TTC549 (cell line): Measurements from ENCODE around the gene CDC45.

Experiments
- FAIRE-seq: peaks from 2 replicates; lab custom pipeline; 2012; peaks lifted over from hg19 to GRCh38; lab: Jason Lieb, UNC

The CDC45 gene

GRCh38 chr22:19448076-19448607, 31.6 kb upstream of the CDC45 start:
- FAIRE-seq = no peak

GRCh38 chr22:19448739-19449421, 30.8 kb upstream of the CDC45 start:
- FAIRE-seq = no peak

- FAIRE-seq = no peak
These were observed 30.3 kb upstream of the CDC45 start for GRCh38 chr22:19449422-19449767.

DNA sequence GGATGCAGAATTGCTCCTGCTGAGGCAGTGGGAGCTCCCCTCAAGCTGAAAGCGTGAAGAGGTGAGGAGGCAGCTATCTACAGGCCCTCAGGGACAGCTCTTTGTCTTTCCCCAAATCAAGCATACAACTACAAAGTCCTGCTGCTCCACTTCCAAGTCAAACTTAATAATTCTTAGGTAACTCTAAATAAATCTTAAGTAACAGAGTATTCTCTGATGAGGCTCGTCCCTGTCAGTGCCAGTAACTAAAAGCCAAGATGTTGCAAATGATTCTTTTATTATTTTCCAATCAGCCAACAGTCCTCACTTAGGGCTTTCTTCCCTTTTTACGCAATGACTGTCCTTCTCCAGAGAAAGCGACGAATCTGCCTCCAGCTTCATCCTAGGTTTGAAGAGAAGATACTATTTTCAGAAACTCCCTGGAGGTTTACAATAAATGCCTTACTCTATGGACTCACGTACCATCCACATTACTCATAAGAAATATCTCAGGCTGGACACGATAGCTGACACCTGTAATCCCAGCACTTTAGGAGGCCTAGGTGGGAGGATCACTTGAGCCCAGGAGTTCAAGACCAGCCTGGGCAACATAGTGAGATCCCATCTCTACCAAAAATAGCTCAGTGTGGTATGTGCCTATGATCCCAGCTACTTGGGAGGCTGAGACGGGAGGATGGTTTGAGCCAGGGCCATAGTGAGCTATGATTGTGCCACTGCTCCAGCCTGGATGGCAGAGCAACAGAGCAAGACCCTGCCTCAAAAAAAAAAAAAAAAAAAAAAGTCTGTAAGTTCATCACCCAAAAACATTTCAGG, 29.2 kb upstream of the CDC45 start:
- no peak for FAIRE-seq

- no peak for FAIRE-seq
These were observed 28.1 kb upstream of the CDC45 start for GRCh38 chr22:19451570-19451969.

DNA sequence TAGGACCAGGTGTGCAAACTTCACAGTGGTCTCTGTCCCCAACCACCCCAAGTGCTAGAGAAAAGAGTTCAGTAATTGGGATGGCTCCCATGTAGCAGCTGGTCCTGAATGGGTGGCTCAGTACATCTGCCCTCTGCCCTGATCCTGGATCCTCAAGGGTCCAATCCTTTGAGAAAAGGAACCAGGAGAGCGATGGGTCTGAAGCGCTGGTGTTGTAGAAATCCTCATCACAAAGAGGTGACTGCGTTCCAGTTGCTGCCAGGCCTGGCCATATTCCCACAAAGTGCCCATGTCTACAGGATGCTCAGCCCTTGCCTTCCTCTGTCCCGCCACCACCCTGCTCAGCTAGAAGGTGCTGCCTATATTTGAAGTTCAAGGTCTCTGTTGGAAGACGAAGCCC, 26.0 kb upstream of the CDC45 start:
- no peak for FAIRE-seq

DNA sequence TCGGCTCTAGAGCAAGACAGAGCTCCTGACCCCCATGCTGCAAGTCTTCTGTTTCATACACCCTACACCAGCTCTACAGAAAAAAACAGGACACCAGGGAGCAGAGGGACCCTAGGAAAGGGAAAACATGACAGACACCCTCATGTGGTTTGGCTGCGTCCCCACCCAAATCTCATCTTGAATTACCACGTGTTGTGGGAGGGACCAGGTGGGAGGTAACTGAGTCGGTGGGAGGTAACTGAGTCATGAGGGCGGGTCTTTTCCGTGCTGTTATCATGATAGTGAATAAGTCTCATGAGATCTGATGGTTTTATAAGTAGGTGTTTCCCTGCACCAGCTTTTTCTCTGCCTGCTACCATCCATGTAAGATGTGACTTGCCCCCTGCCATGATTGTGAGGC, 25.6 kb upstream of the CDC45 start:
- FAIRE-seq = no peak

DNA sequence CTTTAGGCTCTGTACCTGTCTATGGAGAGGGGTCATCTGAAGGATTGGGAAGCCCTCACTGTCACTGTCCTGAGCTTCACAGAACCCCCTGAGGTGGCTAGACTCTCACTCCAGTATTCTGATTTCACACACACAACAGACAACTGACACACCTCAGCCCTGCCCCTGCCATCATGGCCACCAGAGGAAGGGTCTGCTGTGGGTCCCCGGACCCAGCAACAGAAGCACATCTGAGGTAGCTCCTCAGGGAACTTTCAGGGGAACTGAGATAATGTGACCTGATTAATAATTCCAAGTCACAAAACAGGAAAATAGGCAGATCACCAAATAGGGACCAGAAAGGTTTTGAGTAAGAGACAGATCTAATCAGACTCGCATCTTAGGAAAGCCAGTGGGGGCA, 24.7 kb upstream of the CDC45 start:
- FAIRE-seq = no peak

DNA sequence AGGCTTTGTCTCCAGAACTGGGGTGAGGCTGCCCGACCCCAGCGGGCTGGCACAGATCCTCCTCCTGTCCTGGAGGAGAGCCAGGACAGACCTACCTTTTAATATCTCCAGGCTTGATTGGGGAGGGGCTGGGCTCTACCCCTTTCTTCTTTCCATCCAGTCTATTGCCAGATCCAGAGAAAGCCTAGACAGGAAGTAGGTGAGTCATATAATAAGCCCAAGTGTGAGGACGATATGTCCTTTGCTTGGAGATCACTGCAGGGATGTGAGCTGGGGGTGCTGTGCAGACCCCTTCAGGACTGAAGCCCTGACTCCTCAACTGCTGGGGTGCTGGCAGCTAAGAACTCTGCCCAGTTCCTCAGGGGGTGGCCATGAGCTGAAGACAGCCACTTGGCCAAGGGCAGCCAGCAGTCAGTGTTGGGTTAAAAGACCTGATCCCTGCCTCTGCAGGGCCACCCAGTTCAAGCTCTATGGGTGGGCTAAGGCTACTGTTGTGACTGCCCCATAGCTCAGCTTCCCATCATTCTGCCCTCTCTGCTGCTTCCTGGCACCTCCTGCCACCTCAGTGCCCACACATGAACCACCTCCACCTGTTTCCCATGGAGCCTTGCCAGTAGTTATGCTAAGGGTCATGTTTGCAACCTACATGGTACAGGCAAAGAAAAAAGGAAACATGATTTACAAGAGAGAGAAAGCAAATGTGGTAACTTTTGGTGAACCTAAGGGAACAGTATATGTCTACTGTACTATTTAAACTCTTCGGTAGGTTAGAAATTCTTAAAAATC, 23.9 kb upstream of the CDC45 start:
- no peak for FAIRE-seq

DNA sequence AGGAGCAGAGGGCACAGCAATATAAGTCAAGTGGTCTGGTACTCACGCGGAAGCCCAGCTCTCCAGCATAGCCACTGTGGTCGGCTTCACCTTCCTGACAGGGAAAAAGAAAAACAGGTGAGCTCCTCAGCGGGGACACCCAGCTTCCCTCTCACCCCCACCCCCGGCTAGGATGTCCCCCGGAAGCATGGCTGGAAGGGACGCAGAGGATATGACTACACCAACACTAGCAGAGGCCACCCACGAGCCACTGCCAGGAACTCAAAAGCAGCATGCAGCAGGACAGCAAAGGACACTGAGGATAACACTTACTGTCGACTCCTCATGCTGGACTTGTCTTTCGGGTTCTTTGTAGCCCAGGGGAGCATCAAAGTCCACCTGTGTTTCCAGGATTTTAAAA, 23.2 kb upstream of the CDC45 start:
- FAIRE-seq = no peak

DNA sequence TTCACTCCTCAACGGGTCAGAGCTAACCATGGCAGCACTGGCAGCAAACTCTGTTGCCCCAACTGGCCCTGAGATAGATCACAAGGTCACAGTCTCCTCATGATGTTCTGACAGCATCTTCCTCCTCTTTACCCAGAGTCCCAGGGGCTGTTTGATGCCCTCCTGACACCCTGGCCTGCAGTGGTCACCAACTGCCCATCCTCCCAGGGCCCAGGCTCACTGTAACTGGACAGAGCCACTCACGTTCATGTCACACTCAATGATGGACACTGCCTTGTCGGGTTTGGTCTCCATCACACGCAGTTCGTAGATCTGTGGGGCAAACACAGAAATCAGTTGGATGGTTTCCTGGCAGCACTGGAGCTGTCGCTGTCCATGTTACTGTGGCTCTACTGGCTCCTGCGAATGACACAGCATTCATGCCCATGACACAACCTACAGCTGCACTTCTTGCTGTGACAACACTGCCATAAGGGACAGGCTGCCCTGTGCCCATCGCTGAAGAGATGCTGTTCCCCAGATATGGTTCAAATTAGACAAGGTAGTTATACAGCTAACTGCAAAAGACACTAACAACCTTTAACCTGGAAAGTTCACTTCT, 21.8 kb upstream of the CDC45 start:
- no peak for FAIRE-seq

DNA sequence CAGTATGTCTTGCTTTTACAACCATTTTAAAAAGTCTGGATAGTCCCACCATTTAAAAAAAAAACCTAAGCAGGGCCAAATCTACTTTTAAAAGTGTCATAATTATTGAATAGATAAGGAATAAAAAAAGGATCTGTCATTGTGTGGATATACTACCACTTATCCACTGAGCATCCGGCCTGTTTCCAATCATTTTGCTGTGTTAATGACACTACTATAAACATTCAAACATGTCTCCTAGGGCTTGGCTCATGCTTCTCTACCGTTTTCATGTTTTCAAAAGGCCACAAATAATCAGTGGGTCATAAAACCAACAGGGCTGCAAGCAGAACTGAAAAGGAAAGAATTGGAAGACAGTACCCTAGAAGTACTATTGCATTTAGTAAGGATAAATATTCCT, 19.7 kb upstream of the CDC45 start:
- no peak for FAIRE-seq

DNA sequence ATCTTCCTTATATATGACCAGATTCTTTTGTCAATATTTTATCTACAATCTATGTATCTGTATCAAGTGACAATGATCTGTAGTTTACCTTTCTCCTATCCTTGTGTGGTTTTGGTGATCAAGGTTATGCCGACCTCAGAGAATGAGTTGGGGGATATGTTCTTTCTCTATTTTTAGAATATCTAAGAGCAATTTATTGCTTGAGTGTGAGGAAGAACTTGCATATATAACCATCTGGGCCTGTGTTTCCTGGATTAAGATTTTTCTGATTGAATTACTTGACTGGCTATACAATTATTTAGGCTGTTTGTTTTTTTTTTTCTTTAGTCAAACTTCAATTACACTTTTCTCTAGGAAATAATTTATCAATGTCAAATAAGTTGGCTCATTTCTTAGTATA, 18.2 kb upstream of the CDC45 start:
- no peak for FAIRE-seq

DNA sequence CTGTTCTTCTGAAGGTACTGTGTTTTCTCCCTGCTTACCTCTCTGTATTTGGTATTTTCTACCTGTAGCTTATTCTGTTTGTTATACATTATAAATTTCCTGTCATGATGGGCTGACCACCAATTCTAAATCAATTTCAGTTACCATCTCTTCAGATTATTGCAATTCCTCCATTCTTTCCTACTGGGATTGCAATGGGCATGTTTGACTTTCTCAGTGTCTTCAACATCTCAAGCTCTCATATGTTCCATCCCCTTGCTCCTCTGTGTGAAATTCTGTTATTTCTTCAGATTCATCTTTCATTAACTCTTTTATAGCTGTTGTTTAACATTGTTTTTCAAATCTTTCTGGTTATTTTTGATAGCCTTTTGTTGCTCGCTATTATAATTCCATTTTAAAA, 16.7 kb upstream of the CDC45 start:
- FAIRE-seq = no peak

GRCh38 chr22:19463491-19464469, 15.9 kb upstream of the CDC45 start:
- no peak for FAIRE-seq

DNA sequence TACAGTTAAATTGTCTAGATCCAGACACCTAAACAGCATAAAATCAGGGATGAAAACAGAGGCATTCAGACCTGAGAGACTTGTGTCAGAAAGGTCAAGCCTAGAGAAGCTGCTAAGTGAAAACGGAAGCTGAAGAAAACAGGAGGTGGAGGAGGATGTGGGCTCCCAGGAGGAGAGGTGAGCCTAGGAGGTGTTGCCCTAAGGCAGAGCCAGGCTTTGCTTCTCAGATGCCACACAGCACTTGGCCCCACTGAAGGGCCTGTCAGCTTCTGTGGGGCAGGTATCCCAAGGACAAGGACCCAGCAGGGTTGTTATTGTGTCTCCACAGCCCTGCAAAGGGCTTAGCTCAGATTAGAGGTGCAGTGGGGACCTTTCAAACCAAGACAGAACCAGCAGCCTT, 15.2 kb upstream of the CDC45 start:
- no peak for FAIRE-seq

DNA sequence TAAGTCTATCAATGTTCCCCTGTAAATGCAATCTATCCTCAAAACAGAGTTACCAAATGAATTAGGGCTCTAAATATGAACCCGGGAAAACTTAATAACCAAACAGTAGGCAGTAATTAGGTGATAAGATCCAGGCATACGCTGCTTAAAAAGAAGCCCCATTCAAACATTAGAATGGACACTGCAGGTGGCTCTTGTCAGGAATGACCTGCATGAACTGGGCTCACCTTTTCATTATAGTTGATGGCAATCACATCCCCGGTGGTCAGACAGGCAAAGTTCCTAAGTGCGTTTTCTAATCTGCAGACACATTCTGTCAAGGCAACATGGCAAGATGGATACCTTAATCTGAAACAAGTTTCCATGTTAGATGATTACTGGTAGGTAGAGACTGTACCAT, 14.7 kb upstream of the CDC45 start:
- FAIRE-seq = no peak

- FAIRE-seq = no peak
These were observed 13.5 kb upstream of the CDC45 start for GRCh38 chr22:19466126-19466716.

GRCh38 chr22:19466848-19467752, 12.6 kb upstream of the CDC45 start:
- FAIRE-seq = no peak

- FAIRE-seq = no peak
These were observed 11.8 kb upstream of the CDC45 start for GRCh38 chr22:19467912-19468311.
